GM12873 (cell line): Measurements from ENCODE around the gene OR2K2.
A peak's percentile ranks its signal among the peaks of the same experiment; 100 is the strongest.

Experiments
- TF ChIP-seq, protein P1 (sequence below): IDR thresholded peaks from 2 replicates; pipeline ENCODE4 v1.5.1; 2012; ENCODE audit warnings: low read depth, mild to moderate bottlenecking, moderate library complexity, low read length, control low read depth; ENCODE audit not compliant: insufficient read depth; ENCODE audit errors: missing control alignments

Gene OR2K2

DNA sequence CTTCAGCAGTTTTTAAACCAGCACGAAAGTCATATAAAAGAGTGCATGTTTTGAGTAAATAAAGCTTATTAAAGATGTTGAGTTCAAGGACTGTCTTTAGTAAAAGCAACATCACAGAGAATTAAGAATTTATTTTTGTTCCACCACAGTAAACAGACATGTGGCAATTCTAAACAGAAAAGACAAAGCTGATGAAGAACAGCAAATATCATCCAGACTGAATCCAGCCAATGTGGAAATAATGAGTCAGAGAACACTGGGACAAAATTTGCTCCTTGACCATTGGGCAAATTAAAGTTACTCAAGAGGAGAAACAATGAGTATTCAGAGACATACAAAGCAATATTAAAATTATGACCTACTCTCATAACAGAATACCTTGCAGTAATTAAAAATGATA is 28.8 kb downstream of the OR2K2 start:
- TF ChIP-seq, protein P1, sequence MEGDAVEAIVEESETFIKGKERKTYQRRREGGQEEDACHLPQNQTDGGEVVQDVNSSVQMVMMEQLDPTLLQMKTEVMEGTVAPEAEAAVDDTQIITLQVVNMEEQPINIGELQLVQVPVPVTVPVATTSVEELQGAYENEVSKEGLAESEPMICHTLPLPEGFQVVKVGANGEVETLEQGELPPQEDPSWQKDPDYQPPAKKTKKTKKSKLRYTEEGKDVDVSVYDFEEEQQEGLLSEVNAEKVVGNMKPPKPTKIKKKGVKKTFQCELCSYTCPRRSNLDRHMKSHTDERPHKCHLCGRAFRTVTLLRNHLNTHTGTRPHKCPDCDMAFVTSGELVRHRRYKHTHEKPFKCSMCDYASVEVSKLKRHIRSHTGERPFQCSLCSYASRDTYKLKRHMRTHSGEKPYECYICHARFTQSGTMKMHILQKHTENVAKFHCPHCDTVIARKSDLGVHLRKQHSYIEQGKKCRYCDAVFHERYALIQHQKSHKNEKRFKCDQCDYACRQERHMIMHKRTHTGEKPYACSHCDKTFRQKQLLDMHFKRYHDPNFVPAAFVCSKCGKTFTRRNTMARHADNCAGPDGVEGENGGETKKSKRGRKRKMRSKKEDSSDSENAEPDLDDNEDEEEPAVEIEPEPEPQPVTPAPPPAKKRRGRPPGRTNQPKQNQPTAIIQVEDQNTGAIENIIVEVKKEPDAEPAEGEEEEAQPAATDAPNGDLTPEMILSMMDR, result no peak

DNA sequence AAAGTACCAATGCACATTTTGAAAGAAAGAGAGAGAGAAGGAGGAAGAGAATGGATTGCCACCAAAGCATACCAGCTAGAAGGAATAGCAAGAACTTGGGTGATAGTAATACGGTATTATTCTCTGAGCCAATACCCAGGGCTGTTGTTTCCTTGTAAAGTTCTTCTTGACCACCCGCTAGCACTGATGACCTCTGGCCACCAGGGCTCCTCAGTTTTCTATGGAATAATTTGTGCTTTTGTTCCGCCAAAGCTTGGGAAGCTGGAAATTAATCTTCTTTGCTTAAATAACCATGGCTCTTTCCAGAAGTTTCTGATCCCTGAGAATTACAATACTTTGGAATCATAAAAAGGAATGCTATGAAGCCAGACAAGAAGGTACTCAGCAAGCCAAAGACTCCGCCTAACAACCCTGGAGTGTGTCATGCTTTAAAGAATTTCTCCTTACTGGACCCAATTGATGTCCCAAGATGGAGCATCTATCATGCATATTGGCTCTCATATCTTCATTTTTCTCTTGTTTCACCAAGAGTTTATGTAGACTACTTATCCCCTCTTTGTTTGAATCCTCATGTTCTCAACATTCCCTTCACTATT is 29.8 kb downstream of the OR2K2 start:
- TF ChIP-seq, protein P1, result peak; percentile 6

DNA sequence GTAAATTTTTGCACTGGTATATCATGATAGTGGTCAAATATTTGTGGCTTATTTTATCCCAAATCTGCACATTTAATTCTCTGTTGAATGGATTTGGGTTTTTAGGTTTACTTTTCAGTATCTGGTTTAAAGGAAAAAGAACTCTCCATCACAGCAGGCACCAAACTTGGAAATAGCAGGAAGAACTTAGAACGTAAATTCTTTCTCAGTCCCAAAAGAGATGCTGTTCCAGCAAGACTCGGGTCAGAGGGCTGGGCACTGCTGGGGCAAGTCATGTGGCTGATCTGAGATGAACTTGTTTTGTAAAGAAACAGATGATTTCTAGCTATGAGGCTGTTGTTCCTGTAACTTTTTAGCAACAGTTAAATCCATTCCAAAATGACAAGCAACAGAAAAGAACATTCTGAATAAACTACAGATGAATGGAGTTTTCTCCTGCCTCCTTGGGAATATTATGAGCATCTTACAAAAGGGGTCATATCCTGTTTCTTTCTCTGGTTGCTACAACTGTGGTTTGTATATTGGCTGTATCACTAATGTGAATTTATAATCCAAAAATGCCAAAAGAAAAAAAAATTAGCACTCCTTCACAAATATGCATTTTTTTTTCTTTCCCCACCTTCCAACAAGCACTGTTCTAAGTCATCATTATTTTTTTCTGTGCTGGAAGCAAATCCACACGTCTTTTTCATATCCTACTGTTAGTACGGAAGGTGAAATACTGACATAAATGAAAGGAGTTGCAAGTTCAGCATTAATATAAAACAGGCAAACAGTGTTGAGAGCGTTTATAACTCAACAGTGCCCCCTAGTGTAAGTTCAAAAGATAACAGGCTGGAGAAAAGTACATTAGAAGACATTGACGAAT is 31.1 kb downstream of the OR2K2 start:
- TF ChIP-seq, protein P1, result peak; percentile 61

DNA sequence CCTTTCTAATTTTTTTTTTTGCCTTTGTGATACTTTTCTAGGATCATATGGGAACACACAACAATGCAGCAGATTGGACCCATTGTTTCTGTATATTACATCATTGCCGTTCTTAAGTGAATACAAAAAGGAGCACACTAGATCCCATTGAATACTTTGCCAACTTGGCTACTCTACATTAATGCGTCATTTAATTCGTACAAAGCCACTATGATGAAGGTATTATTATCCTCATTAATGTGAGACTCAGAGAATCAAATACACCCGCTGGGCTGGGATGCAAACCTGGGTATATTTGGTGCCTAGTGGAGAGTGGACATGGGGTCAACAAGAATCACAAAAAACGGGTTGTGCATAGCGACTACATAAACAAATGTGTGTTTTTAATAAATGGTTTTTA is 31.9 kb downstream of the OR2K2 start:
- TF ChIP-seq, protein P1, result no peak

GRCh38 chr9:111297066-111297824 is 32.8 kb downstream of the OR2K2 start:
- TF ChIP-seq, protein P1, result no peak

DNA sequence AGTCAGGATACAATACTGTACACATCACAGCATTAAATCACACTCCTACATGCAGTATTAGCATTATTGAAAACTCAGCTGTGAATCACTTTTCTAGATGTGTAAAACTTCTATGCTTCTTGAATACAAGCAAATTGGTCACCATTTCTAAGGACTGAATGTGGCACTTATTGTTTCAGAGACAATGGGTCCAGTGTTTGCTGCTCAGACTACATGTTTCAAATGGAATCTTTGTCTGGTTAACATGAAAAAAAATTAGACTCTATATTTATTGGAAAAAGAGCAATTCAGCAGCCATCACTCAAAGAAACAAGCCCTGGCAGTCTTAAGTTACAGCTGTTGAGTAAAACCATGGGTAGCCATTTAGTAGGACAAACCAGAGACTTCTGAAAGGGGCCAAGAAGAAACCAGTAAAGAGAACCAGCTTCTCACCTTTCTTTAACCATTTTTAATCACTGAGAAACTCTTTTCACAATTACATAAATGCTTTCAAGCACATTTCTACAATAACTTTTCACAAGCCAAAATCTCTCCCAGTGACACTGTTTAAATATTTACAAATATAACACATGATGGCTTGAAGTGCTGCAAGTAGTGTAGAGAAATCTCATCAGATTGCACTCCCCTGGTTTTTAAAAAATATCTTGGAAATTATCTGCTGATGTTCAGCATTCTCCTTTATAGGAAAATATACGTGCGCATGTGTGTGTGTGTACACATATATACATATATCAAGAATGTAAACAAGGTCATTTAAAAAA is 35.2 kb downstream of the OR2K2 start:
- TF ChIP-seq, protein P1, result no peak

- TF ChIP-seq, protein P1, result no peak
These were observed 42.9 kb downstream of the OR2K2 start for GRCh38 chr9:111287127-111287526.
